Heart left ventricle (tissue), 16 donors: ENCODE data around the gene CLMP. TPM values are rescaled to one million over a fixed set of nuclear protein-coding genes. Genes with fewer than 3 reads are reported as not detected.
A peak's percentile ranks its signal among the peaks of the same experiment; 100 is the strongest.

ENCODE experiments used
- ATAC-seq, 4 donors: fragments of 200-7000 bp; cut with Tn5 transposase; one replicate each; pipeline ENCODE4 v1.9.1; 2020 to 2022; ENCODE audit warnings: moderate library complexity in 4 of 4, mild to moderate bottlenecking in 3 of 4, moderate number of reproducible peaks in 1 of 4
- DNase-seq, 5 donors: peaks; one replicate each; pipeline ENCODE4 v3.0.0-alpha.2; 2020
- H3K27ac ChIP-seq, 12 donors: fragments of 200-600 bp; sonication (generic) in 4 of 12; one replicate each; pipeline versions ENCODE4 v1.5.0 to v1.8.0; 2016 to 2022; ENCODE audit warnings: mild to moderate bottlenecking in 2 of 12
- H3K27me3 ChIP-seq, 9 donors: fragments of 200-600 bp; sonication (generic) in 2 of 9; one replicate each; pipeline versions ENCODE4 v1.5.1 to v1.8.0; 2016 to 2022; ENCODE audit warnings: mild to moderate bottlenecking in 3 of 9
- H3K36me3 ChIP-seq, 9 donors: fragments of 200-600 bp; sonication (generic) in 2 of 9; one replicate each; pipeline versions ENCODE4 v1.5.0 to v1.8.0; 2018 to 2022; ENCODE audit warnings: mild to moderate bottlenecking in 2 of 9
- H3K4me1 ChIP-seq, 12 donors: fragments of 200-600 bp; sonication (generic) in 4 of 12; one replicate each; pipeline versions ENCODE4 v1.5.0 to v1.8.0; 2016 to 2022; ENCODE audit warnings: mild to moderate bottlenecking in 3 of 12
- H3K4me3 ChIP-seq, 12 donors: fragments of 200-600 bp; sonication (generic) in 4 of 12; one replicate each; pipeline versions ENCODE4 v1.5.0 to v1.8.0; 2017 to 2022; ENCODE audit warnings: mild to moderate bottlenecking in 9 of 12, moderate library complexity in 4 of 12
- H3K9me3 ChIP-seq, 12 donors: fragments of 200-600 bp; sonication (generic) in 4 of 12; one replicate each; pipeline versions ENCODE4 v1.5.0 to v1.8.0; 2016 to 2022; ENCODE audit warnings: mild to moderate bottlenecking in 1 of 12
- POLR2A ChIP-seq, 2 donors: fragments of 450-650 bp; IDR thresholded peaks; one replicate each; pipeline ENCODE4 v1.6.1; 2017; ENCODE audit warnings: antibody characterized with exemption in 2 of 2, mild to moderate bottlenecking in 2 of 2, moderate library complexity in 2 of 2
- WGBS, 4 donors: extraction: QIAGEN DNeasy Blood & Tissue Kit in 2 of 4; methylation state at CpG; one replicate each; pipeline versions ENCODE4 v1.1.5 to v1.1.7; 2013 to 2018; 5-methylcytosine and 5-hydroxymethylcytosine counted together
- intact Hi-C, 10 donors: fragments of 100-400 bp; cut with DNase I; formaldehyde crosslinking; loops; one replicate each; pipeline versions ENCODE4 v1.11.1 to v1.14.2; 2022
- polyA plus RNA-seq, 2 donors: library from polyadenylated mRNA; stranded (reverse); fragments of 200-250 nt; gene quantifications; one replicate each; pipeline ENCODE4 v1.2.3, GENCODE V29; 2013
- total RNA-seq, 9 donors: library from RNA; depleted of rRNA in 2 of 9; stranded (reverse); fragments of >200 nt in 2 of 9; fragmentation: NEBNext Ultra II Directional in 3 of 9; extraction: Animal tissue kit (Norgen Biotek cat#: 25700) in 3 of 9; gene quantifications; one replicate each; pipeline versions ENCODE4 v1.1.0 to v1.2.4, GENCODE V29; 2016 to 2023
- TF ChIP-seq, protein P1 (sequence below), 12 donors: fragments of 200-600 bp; sonication (generic) in 4 of 12; IDR thresholded peaks; one replicate each; pipeline versions ENCODE4 v1.5.0 to v1.8.0; 2018 to 2022; ENCODE audit warnings: antibody characterized with exemption in 12 of 12, mild to moderate bottlenecking in 5 of 12
- donor health status: ischemic (EF 13 %, LVEDD 7.1; RV severe dilation, severe dysfunction).
- donor health status: healthy with polysubstance abuse.
- donor health status: DM: no; HTN: yes; CAD: no.
- donor health status: DM: no; HTN: no; CAD: no.
- donor health status: ischemic (EF 25% LVEDD 6.9; RV normal size, moderate dysfunction).
- donor health status: ischemic (EF 25% LVEDD 5.7; RV mildly dilated, moderate dysfunction).
- donor health status: healthy.
- donor health status: DM: yes; HTN: yes; CAD: no.
- donor health status: ischemic (EF 35%, LVEDD 5.7; RV mildly dilated, moderate dysfunction).
- donor health status: nonischemic (EF 11% LVEDD 7.7; RV severe dilation, severe dysfunction).
- donor health status: DM: yes; HTN: yes; CAD: no.
- donor health status: PGD.
- donor health status: ischemic (EF 29% LVEDD 5.4; RV normal size, mild dysfunction).
- donor health status: nonischemic (EF 23%, LVEDD 6.1; RV moderate dilation, normal function).

The CLMP gene
- total and polyA plus RNA-seq, 11 donors: 1.9 to 18.4 (median 5.8) TPM

DNA sequence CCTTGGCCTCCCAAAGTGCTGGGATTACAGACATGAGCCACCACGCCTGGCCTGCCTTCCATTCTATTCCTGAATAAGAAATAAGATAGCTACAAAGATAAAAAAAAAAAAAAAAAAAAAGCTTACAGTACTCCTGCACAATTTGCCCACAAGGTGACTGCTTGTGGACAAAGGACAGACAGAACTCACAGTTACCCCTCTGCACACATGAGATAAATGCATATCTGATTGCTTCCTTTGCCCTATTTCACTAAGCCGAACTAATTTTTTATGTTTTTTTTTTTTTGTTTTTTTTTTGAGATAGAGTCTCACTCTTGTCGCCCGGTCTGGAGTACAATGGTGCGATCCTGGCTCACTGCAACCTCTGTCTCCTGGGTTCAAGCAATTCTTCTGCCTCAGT is 109.6 kb downstream of the CLMP start:
- no peak for DNase-seq
- TF ChIP-seq, protein P1, sequence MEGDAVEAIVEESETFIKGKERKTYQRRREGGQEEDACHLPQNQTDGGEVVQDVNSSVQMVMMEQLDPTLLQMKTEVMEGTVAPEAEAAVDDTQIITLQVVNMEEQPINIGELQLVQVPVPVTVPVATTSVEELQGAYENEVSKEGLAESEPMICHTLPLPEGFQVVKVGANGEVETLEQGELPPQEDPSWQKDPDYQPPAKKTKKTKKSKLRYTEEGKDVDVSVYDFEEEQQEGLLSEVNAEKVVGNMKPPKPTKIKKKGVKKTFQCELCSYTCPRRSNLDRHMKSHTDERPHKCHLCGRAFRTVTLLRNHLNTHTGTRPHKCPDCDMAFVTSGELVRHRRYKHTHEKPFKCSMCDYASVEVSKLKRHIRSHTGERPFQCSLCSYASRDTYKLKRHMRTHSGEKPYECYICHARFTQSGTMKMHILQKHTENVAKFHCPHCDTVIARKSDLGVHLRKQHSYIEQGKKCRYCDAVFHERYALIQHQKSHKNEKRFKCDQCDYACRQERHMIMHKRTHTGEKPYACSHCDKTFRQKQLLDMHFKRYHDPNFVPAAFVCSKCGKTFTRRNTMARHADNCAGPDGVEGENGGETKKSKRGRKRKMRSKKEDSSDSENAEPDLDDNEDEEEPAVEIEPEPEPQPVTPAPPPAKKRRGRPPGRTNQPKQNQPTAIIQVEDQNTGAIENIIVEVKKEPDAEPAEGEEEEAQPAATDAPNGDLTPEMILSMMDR (IDR thresholded peaks at IDR 0.05): no peak
- no peak for TF ChIP-seq POLR2A (IDR thresholded peaks at IDR 0.05)
- H3K4me3 ChIP-seq: no peak overlapping the region
- H3K9me3 ChIP-seq: peaks cover 0 to 8% (median 0%) of the 10 kb centered on the region in 12 donors
- intact Hi-C loops: no loop called here
- no peak for ATAC-seq
- H3K27me3 ChIP-seq: no peaks in the 10 kb centered on the region
- H3K36me3 ChIP-seq: peaks cover 0 to 11% (median 0%) of the 10 kb centered on the region in 9 donors
- no peak overlapping the region for H3K27ac ChIP-seq
- 96 to 100% (median 96%) methylated on average over 5 of the region's 5 CpGs for WGBS, 4 donors
- H3K4me1 ChIP-seq: peaks cover 0 to 34% (median 10%) of the 10 kb centered on the region in 12 donors

DNA sequence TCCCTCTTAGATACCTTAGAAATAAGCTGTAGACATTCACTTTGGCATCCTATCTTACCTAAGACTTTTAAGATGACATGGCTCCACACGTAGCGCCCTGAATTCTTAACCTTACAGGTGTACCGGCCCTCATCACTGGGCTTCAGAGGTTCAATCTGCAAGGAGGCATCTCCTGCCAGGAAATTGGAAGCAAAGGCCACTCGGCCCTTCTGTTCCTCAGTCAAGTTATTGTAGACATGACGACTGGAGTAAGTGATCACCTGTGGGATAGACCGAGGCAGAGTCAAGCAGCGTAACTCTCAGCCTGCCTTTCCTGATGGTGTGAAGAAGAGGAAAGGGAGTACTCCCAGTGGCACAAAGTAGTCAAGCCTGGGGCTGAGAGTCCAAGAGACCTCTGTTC is 110.6 kb downstream of the CLMP start:
- intact Hi-C loops: no loop called here
- TF ChIP-seq, protein P1 (IDR thresholded peaks at IDR 0.05): no peak
- no peak for TF ChIP-seq POLR2A (IDR thresholded peaks at IDR 0.05)
- ATAC-seq: peak in 1 of 4 donors; percentile 5
- H3K27ac ChIP-seq: peak overlapping the region in 2 of 12 donors; percentile 16 to 65
- H3K27me3 ChIP-seq: no peaks in the 10 kb centered on the region
- peaks cover 0 to 11% (median 0%) of the 10 kb centered on the region in 9 donors for H3K36me3 ChIP-seq
- WGBS, 4 donors: 86 to 98% (median 97%) methylated on average over 7 of the region's 7 CpGs
- DNase-seq: no peak
- no peak overlapping the region for H3K4me3 ChIP-seq
- H3K4me1 ChIP-seq: peaks cover 0 to 34% (median 10%) of the 10 kb centered on the region in 12 donors
- H3K9me3 ChIP-seq: peaks cover 0 to 8% (median 0%) of the 10 kb centered on the region in 12 donors

DNA sequence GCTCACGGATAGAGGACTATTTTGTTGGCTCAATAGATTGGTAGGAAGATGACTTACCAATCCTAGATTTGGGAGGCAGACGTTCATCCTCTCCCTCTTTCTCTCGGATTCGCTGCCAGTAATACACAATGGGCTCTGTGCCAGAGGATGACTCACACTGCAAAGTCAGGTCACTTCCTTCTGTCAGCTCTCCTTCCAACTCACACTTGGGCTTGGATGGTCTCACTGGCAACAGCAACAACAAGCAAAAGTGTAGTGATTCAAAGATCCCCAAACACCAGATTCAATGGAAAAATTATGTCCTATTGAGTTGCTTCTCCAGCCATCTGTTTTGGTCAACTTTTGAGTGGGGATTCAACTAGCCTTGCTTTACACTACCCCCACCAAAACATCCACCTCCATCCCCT is 111.4 kb downstream of the CLMP start:
- Histone ChIP-seq H3K4me3 (no peak overlapping the region), H3K36me3 (peaks cover 0 to 11% (median 0%) of the 10 kb centered on the region in 9 donors), H3K27ac (peak overlapping the region in 10 of 12 donors; percentile 12 to 68 (median 44)), H3K27me3 (no peaks in the 10 kb centered on the region), H3K4me1 (peaks cover 0 to 34% (median 10%) of the 10 kb centered on the region in 12 donors), H3K9me3 (peaks cover 0 to 8% (median 0%) of the 10 kb centered on the region in 12 donors)
- intact Hi-C loops: loop anchor here in 1 of 10 donors (2.0 kb wide), 1 partner anchor 21 kb away; the partner anchor contains the start of gene HSPA8
- TF ChIP-seq, protein P1 (IDR thresholded peaks at IDR 0.05): no peak
- TF ChIP-seq POLR2A (IDR thresholded peaks at IDR 0.05): no peak
- 0 to 4% (median 2%) methylated on average over 4 of the region's 4 CpGs for WGBS, 4 donors
- ATAC-seq: peak; percentile 63 to 91 (median 88)
- DNase-seq: peak; percentile 69 to 93 (median 89)

DNA sequence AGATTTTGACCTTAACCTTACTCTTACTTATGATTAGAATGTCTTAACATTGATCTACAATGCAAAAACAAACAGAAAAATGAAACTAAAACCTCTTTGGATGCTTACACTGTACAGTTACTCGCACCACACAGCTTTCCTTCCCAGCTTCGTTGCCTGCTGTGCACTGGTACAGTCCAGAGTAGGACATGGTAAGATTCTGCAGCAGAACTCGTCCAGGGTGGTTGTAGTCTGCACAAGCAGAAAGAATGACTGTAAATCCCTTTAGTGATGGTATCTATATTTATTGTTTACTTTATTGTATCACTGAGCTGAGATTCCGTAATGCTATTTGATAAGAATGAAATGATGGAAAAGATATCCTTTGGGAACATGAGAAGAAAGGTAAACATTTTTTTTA is 112.1 kb downstream of the CLMP start:
- H3K4me1 ChIP-seq: peaks cover 0 to 34% (median 10%) of the 10 kb centered on the region in 12 donors
- peaks cover 0 to 8% (median 0%) of the 10 kb centered on the region in 12 donors for H3K9me3 ChIP-seq
- peaks cover 0 to 11% (median 0%) of the 10 kb centered on the region in 9 donors for H3K36me3 ChIP-seq
- no peaks in the 10 kb centered on the region for H3K27me3 ChIP-seq
- no peak for DNase-seq
- intact Hi-C loops: loop anchor here in 1 of 10 donors (2.0 kb wide), 1 partner anchor 20 kb away; the partner anchor contains the start of gene HSPA8
- 49 to 56% (median 53%) methylated on average over 4 of the region's 4 CpGs for WGBS, 4 donors
- peak overlapping the region in 2 of 12 donors; percentile 3 to 14 for H3K4me3 ChIP-seq
- peak overlapping the region in 11 of 12 donors; percentile 12 to 68 (median 34) for H3K27ac ChIP-seq
- peak in 3 of 4 donors; percentile 47 to 66 (median 50) for ATAC-seq
- no peak for TF ChIP-seq POLR2A (IDR thresholded peaks at IDR 0.05)
- TF ChIP-seq, protein P1 (IDR thresholded peaks at IDR 0.05): no peak
